RWPE1 (cell line): ENCODE results near the gene ZRANB3.

Experiments
- CTCF ChIA-PET: fragments of 350-600 bp; sonication (Branson Sonifier 250); formaldehyde crosslinking; extraction: SDS; loops from one replicate; lab custom pipeline; 2021; lab: Yijun Ruan, JAX
- POLR2A ChIA-PET: fragments of 400-600 bp; formaldehyde crosslinking; extraction: SDS; loops from one replicate; lab custom pipeline; 2020; ENCODE audit warnings: antibody characterized with exemption; ENCODE audit not compliant: low non-redundant PET; lab: Yijun Ruan, JAX
- DNase-seq: peaks from one replicate; pipeline ENCODE4 v3.0.0; 2012; ENCODE audit warnings: low spot score
- H3K27ac ChIP-seq: fragments of 450-650 bp; 2 replicates; pipeline ENCODE4 v1.5.1; 2017
- CTCF ChIP-seq: fragments of 450-650 bp; conservative IDR thresholded peaks from 2 replicates; pipeline ENCODE4 v1.5.1; 2017; ENCODE audit warnings: low read depth, mild to moderate bottlenecking

ZRANB3 gene

DNA sequence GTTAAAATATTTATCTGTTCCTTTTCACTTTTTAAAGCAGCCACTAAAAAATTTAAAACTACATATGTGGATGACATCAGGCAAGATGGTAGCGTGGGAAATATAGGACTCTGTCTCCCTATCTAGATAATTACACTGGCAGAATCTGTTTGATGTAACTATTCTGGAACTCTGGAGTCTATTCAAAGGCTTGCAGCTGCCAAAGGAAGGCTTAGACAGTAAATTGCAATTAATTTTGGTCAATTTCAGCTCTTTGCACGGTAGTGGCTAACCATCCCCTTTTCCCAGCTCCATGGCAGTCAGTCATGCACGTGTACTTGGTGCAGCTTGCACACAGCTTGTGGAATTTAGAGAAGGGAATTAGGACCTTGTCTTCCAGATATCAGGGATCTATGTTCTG lies 343.7 kb downstream of the ZRANB3 start:
- TF ChIP-seq CTCF: no peak
- POLR2A ChIA-PET: no interaction called here
- DNase-seq: no peak
- H3K27ac ChIP-seq: no peak overlapping the region
- CTCF ChIA-PET: no interaction called here

GRCh38 chr2:135186054-135186453 lies 345.0 kb downstream of the ZRANB3 start:
- no peak for TF ChIP-seq CTCF
- ChIA-PET CTCF (no interaction called here), POLR2A (no interaction called here)
- no peak overlapping the region for H3K27ac ChIP-seq
- DNase-seq: no peak

DNA sequence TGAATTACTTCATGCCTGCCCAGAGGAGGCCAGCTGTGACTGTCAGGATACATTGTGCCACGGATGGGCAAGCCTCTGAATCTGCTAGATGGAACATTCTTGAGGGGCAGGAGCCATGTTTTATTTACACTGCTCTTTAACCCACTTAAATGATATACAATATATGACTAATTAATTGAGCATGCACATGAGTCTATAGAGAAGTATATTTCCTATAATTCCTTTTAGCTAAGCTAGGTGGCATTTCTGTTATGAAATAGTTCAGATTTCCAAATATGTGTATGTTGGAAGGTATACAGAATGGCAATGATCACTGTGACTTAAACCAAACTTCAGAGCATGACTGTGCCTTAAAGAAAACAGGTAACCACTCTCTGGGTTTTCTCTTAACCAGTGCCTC lies 347.2 kb downstream of the ZRANB3 start:
- no peak for DNase-seq
- CTCF ChIA-PET: interaction anchor here (0.8 kb wide), 1 partner anchor 10 kb away, joined by 3 read pairs; no protein-coding TSS in a partner anchor
- H3K27ac ChIP-seq: no peak overlapping the region
- POLR2A ChIA-PET: no interaction called here
- no peak for TF ChIP-seq CTCF

DNA sequence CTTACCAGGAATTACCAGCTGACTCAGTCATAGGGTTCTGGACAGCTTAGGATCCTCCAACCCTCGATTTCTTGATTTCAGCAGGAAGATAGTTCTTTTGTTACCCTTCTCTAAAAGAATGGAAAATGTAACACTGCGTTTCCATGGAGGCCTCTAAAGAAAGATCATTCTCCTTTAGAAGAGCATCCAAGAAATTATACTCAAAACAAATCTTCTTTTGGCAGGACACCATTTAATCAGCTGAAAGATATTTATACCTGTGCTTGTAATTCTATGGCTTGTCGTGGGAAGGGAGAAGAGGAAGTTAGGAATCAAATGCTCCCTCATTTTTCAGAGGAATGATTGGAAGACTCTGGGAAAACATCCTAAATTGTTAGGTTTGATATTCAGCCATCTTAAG lies 348.4 kb downstream of the ZRANB3 start:
- H3K27ac ChIP-seq: no peak overlapping the region
- ChIA-PET POLR2A (no interaction called here), CTCF (no interaction called here)
- DNase-seq: no peak
- TF ChIP-seq CTCF: no peak

DNA sequence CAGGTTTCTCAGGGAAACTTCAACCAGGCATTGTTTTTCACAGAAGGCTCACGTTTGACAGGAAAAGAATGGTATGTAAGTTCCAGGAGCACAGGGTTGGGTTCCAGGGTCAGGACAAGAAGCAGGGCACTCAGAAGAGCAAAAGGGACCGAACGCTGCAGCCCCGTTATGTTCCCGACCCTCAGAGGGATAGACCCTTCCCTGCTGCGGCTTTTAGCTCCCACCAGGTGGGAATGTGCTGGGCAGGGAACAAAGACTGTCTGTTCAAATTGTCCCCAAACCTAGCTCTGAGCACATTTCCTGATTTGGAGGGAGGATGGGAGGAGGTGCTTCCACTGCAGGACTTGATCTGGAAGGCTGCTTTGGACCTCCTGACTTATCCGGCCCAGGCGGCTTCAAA lies 348.8 kb downstream of the ZRANB3 start:
- POLR2A ChIA-PET: interaction anchor here (0.6 kb wide), 1 partner anchor 524 kb away, joined by 3 read pairs; no protein-coding TSS in a partner anchor
- TF ChIP-seq CTCF: no peak

GRCh38 chr2:135179689-135180088 lies 351.3 kb downstream of the ZRANB3 start:
- CTCF ChIA-PET: no interaction called here
- no peak for DNase-seq
- TF ChIP-seq CTCF: no peak
- no peak overlapping the region for H3K27ac ChIP-seq
- POLR2A ChIA-PET: no interaction called here

More for the DNA sequence above, 348.8 kb downstream of the ZRANB3 start:
- CTCF ChIA-PET: no interaction called here
- no peak for DNase-seq
- H3K27ac ChIP-seq: no peak overlapping the region

GRCh38 chr2:135175177-135175576 lies 355.8 kb downstream of the ZRANB3 start:
- no peak for TF ChIP-seq CTCF
- ChIA-PET CTCF (no interaction called here), POLR2A (no interaction called here)
- H3K27ac ChIP-seq: no peak overlapping the region
- no peak for DNase-seq
